ENCODE data around the gene EXOC6B.
"Not testable (repeated sequence)": the region's sequence is repeated elsewhere in the genome, so short reads cannot be mapped to it uniquely, and the experiment has no call there.

The EXOC6B gene

DNA sequence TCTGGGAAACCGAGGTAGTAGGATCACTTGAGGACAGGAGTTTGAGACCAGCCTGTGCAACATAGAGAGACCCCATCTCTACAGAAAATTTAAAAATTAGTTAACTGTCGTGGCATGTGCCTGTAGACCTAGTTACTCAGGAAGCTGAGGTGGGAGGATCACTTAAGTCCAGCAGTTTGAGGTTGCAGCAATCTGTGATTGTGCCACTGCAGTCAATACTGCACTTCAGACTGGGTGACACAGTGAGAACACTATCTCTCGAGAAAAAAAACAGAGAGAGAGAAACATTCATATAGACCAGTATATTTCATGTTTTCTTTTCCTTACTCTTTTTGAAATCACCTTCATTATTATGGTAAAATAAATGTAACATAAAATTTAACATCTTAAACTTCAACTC is 387.5 kb downstream of the EXOC6B start:
- TF ChIP-seq, protein P1, sequence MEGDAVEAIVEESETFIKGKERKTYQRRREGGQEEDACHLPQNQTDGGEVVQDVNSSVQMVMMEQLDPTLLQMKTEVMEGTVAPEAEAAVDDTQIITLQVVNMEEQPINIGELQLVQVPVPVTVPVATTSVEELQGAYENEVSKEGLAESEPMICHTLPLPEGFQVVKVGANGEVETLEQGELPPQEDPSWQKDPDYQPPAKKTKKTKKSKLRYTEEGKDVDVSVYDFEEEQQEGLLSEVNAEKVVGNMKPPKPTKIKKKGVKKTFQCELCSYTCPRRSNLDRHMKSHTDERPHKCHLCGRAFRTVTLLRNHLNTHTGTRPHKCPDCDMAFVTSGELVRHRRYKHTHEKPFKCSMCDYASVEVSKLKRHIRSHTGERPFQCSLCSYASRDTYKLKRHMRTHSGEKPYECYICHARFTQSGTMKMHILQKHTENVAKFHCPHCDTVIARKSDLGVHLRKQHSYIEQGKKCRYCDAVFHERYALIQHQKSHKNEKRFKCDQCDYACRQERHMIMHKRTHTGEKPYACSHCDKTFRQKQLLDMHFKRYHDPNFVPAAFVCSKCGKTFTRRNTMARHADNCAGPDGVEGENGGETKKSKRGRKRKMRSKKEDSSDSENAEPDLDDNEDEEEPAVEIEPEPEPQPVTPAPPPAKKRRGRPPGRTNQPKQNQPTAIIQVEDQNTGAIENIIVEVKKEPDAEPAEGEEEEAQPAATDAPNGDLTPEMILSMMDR (conservative IDR thresholded peaks at IDR 0.05) = no peak

DNA sequence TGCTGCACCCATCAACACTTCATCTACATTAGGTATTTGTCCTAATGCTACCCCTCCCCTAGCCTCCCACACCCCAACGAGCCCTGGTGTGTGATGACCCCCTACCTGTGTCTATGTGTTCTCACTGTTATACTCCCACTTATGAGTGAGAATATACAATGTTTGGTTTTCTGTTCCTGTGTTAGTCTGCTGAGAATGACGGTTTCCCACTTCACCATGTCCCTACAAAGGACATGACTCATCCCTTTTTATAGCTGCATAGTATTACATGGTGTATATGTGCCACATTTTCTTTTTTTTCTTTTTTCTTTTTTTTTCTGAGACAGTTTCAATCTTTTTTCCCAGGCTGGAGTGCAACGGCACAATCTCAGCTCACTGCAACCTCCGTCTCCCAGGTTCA is 394.1 kb downstream of the EXOC6B start:
- no peak overlapping the region for H3K27ac ChIP-seq
- TF ChIP-seq, protein P1 (conservative IDR thresholded peaks at IDR 0.05) = no peak

More for the DNA sequence above, 387.5 kb downstream of the EXOC6B start:
- no peak overlapping the region for H3K27ac ChIP-seq

DNA sequence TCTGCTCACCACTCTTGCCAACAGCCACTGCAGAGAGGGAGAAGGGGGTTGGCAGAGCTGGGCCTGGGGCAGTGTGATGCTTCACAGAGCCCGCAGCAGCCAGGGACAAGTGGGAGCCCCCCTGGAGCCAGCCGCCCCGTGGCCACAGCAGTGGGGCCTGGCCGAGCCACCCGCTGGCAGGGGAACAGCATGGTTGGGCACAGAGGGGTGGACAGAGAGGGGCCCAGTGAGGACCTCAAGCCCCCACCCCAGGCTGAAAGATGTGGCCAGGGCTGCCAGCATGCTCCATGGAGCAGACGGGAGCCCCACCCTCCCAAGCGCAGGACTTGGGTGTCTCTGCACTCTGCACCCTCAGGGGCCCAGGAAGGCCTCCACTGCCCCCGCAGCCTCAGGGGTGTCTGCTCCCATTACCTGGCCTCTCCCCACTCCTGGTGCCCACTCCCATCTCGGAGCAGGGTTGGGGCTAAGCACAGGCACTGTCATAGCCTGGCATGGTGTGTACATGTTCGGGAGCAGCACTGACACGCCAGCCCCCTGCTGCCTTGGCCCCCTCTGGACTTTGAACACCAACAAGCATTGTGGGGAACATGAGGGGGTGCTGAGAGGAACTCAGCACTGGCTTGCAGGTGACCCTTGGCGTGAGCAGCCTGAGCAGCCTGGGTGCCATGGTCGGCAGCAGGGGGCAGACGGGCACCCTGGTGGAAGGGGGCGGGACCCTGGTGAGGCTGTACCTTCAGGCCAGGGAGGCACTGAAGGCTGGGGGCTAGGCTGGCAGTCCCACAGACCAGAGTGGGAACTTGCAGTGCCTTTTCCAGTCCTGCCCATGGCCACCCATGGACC is 398.6 kb downstream of the EXOC6B start:
- TF ChIP-seq, protein P1 (conservative IDR thresholded peaks at IDR 0.05) = no peak
- H3K27ac ChIP-seq = no peak overlapping the region

DNA sequence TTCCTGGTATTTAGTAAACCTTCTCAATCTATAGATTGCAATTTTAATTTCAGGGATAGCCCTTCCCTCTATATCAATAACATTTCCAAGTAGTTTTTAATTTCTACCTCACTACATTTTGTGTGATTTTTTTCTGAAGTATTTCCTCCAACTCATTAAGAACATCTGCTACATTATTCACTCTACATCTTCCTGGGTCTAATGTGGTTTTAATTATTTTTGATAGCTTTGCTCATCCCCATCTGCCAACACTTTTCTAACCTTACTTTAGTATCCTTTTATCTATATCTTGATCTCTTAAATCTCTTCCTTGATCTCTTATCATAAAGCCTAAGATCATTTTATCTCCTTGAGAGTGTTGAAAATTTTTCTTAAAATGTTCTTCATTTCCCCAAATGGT is 399.8 kb downstream of the EXOC6B start:
- H3K27ac ChIP-seq = no peak overlapping the region
- TF ChIP-seq, protein P1 (conservative IDR thresholded peaks at IDR 0.05) = no peak

DNA sequence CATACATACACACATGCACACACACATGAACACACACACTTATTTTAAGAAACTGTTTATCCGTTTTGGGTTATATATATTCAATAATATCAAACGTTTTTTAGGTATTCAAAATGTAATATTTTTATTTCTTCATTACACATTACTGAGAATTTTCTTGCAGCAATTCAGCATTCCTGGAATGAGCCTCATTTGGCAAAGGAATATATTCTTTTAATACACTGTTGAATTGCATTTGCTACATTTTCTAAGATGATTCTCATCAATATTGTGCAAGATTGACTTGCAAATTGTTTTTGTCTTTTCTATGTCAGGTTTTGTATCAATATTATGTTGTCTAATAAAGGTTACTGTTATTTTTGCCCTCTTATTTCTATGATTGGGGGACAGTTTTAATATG is 402.1 kb downstream of the EXOC6B start:
- TF ChIP-seq, protein P1 (conservative IDR thresholded peaks at IDR 0.05) = no peak
- H3K27ac ChIP-seq = no peak overlapping the region

DNA sequence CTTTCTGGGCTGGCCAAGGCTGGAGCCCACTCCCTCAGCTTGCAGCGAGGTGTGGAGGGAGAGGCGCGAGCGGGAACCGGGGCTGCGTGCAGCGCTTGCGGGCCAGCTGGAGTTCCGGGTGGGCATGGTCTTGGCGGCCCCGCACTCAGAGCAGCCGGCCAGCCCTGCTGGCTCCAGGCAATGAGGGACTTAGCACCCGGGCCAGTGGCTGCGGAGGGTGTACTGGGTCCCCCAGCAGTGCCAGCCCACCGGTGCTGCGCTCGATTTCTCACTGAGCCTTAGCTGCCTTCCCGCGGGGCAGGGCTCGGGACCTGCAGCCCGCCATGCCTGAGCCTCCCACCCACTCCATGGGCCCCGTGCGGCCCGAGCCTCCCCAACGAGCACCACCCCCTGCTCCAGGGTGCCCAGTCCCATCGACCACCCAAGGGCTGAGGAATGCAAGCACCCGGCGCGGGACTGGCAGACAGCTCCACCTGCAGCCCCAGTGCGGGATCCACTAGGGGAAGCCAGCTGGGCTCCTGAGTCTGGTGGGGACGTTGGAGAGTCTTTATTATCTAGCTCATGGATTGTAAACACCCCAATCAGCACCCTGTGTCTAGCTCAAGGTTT is 404.0 kb downstream of the EXOC6B start:
- H3K27ac ChIP-seq = not testable (repeated sequence)

DNA sequence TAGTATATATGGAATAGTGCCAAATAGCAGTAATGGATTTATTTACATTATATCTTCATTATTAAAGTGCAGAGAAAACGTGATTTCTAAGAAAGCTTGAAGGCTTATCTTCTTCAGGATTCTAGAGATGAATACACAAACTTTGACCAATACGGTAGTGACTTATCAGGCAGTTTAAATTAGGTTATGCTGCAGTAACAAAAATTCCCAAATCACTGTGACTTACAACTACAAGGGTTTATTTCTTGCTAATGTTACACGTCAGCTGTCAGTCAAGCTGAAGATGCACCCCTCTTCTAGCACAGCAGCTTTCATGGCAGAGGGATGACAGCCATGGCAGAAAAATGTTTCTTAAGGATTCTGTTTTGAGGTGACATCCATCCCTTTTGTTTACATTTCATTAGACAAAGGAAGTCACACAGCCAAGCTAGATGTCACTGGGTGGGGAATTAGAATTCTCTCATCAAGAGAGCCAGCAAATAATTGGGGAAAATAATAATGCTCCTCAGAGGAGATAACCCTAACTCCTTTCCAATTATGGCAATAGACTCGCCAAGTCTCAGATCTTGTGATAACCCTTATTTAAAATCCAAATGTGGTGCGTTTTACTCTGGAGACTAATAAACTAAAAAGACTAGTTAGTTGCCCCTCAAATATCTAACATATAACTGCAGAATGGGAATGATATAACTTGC is 409.9 kb downstream of the EXOC6B start:
- no peak overlapping the region for H3K27ac ChIP-seq
- TF ChIP-seq, protein P1 (conservative IDR thresholded peaks at IDR 0.05) = no peak

Measured in VCaP (cell line).